Occipital lobe (tissue), 2 donors: ENCODE results near the gene SYNDIG1. TPM values are rescaled to one million over a fixed set of nuclear protein-coding genes. Genes with fewer than 3 reads are reported as not detected.

Experiments used
- DNase-seq: peaks from one replicate; lab custom pipeline; 2025; lab: John Stamatoyannopoulos, UW
- total RNA-seq: library from RNA; depleted of rRNA; stranded (reverse); fragments of >200 nt; gene quantifications from one replicate; pipeline ENCODE4 v1.2.3, GENCODE V29; 2014

SYNDIG1 gene
- 32.6 TPM for total RNA-seq

GRCh38 chr20:24469116-24469893, at the start of gene SYNDIG1:
Gene SYNDIG1 (plus strand): TSS chr20:24469629. CDS start chr20:24543098, 73,469 bp downstream.
- peak; percentile 67 for DNase-seq

- DNase-seq, result no peak
These were observed 49.6 kb upstream of the SYNDIG1 start for GRCh38 chr20:24419786-24420185.

GRCh38 chr20:24420567-24420966, 48.9 kb upstream of the SYNDIG1 start:
- DNase-seq, result no peak

- DNase-seq, result no peak
These were observed 48.4 kb upstream of the SYNDIG1 start for GRCh38 chr20:24421071-24421470.

GRCh38 chr20:24422091-24422760, 47.2 kb upstream of the SYNDIG1 start:
- no peak for DNase-seq

GRCh38 chr20:24423390-24424313, 45.8 kb upstream of the SYNDIG1 start:
- no peak for DNase-seq

GRCh38 chr20:24425523-24426135, 43.8 kb upstream of the SYNDIG1 start:
- no peak for DNase-seq

- DNase-seq, result no peak
These were observed 38.0 kb upstream of the SYNDIG1 start for GRCh38 chr20:24431279-24432045.

GRCh38 chr20:24432046-24432442, 37.4 kb upstream of the SYNDIG1 start:
- no peak for DNase-seq

GRCh38 chr20:24436160-24436559, 33.3 kb upstream of the SYNDIG1 start:
- DNase-seq, result no peak

GRCh38 chr20:24437196-24438082, 32.0 kb upstream of the SYNDIG1 start:
- no peak for DNase-seq

GRCh38 chr20:24438331-24438730, 31.1 kb upstream of the SYNDIG1 start:
- no peak for DNase-seq

- DNase-seq, result no peak
These were observed 29.6 kb upstream of the SYNDIG1 start for GRCh38 chr20:24439737-24440387.

GRCh38 chr20:24441661-24442060, 27.8 kb upstream of the SYNDIG1 start:
- peak; percentile 21 for DNase-seq

- DNase-seq, result no peak
These were observed 26.5 kb upstream of the SYNDIG1 start for GRCh38 chr20:24442909-24443308.

GRCh38 chr20:24443436-24443835, 26.0 kb upstream of the SYNDIG1 start:
- no peak for DNase-seq

- DNase-seq, result no peak
These were observed 24.8 kb upstream of the SYNDIG1 start for GRCh38 chr20:24444526-24445190.

GRCh38 chr20:24445510-24446170, 23.8 kb upstream of the SYNDIG1 start:
- DNase-seq, result no peak
